Activated naive CD4-positive, alpha-beta T cell (primary cell): ENCODE data around the gene BCL2L13.
"Not testable (repeated sequence)": the region's sequence is repeated elsewhere in the genome, so short reads cannot be mapped to it uniquely, and the experiment has no call there.

Experiments used
- DNase-seq, 4 experiments: peaks; one replicate each; lab custom pipeline; 2025; lab: John Stamatoyannopoulos, UW

The BCL2L13 gene

GRCh38 chr22:17634696-17635095 lies 3.9 kb upstream of the BCL2L13 start:
- DNase-seq: no peak

DNA sequence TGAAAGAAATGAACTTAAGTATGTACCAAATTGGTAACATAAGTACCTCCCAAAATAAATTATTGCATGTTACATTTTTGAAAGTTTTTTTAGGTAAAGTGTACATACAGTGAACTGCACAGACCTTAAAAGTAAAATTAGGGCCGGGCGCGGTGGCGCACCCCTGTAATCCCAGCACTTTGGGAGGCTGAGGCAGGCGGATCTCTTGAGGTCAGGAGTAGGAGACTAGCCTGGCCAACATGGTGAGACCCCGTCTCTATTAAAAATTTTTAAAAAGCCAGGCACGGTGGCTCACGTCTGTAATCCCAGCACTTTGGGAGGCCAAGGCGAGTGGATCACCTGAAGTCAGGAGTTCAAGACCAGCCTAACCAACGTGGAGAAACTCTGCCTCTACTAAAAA lies 1.7 kb upstream of the BCL2L13 start:
- not testable (repeated sequence) for DNase-seq

- no peak for DNase-seq
These were observed 921 bp upstream of the BCL2L13 start for GRCh38 chr22:17637490-17638181.

GRCh38 chr22:17638182-17638431 lies 450 bp upstream of the BCL2L13 start:
- DNase-seq: no peak

- no peak for DNase-seq
These were observed 737 bp downstream of the BCL2L13 start for GRCh38 chr22:17639247-17639741.

- DNase-seq: no peak
These were observed 2.7 kb downstream of the BCL2L13 start for GRCh38 chr22:17641269-17641668.

GRCh38 chr22:17642357-17642756 lies 3.8 kb downstream of the BCL2L13 start:
- DNase-seq: not testable (repeated sequence)

DNA sequence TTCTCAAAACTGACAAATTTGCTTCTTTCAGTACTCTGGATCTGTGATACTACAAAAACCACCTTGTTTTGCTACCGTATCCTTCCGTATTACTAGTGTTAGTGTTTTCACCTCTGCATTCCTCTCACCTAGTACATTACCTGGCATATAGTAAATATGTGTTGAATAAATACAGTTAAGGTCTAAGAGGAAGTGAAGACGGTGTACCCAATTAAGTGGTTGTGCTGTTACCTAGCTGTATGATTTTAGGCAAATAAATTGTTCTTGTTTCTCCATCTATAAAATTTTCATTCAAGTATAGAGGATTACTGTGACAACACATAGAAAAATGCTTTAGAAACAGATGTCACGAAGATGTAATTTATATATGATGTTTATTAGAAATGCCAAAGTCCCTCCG lies 8.9 kb downstream of the BCL2L13 start:
- DNase-seq: no peak

DNA sequence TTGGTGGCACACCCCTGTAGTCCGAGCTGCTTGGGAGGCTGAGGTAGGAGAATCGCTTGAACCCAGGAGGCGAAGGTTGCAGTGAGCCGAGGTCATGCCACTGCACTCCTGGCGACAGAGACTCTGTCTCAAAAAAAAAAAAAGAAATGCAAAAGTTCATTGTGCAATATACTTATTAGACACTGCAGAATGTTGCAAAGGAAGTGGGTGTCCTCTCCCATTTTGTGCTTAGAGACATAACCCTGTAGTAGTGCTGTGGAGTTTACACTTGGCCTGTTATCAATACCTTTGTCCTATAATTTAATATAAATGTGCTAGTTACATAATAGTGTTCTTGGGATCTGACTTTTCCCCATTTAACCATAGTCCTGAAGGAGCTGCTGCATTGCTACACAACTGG lies 9.4 kb downstream of the BCL2L13 start:
- no peak for DNase-seq

DNA sequence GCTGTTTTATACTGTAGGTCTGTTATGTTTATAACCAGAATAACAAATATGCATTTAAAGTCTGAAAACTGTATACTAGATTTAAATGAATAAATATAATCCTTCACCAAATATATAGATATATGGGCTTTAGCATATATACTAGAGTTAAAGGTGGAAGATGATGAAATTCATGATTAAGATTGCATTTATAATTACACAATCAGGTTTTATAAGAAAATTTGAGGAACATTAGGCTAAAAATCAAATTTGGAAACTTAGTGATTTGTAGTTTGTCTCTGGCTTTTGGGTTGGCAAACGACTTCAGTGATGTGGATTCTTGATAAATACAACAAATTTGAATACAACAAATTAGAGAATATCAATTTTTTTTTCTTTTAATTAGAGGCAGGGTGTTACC lies 10.0 kb downstream of the BCL2L13 start:
- no peak for DNase-seq

- no peak for DNase-seq
These were observed 16.7 kb downstream of the BCL2L13 start for GRCh38 chr22:17655289-17655688.

DNA sequence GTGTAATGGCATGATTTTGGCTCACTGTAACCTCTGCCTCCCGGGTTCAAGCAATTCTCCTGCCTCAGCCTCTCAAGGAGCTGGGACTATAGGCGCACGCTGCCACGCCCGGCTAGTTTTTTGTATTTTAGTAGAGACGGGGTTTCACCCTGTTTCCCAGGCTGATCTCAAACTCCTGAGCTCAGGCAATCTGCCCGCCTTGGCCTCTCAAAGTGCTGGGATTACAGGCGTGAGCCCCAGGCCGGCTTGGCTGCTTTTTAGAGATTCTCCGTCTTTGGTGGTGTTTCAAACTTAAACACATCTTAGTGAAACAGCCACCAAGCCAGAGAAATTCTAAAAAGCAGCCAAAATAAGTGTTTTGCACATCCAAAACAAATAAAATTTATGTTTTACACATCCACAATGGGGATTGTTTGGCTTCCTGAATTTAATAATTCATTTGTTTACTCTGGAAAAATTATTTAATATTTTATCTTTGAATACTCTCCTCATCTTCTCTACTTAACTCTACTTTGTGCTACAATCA lies 18.4 kb downstream of the BCL2L13 start:
- DNase-seq: no peak

DNA sequence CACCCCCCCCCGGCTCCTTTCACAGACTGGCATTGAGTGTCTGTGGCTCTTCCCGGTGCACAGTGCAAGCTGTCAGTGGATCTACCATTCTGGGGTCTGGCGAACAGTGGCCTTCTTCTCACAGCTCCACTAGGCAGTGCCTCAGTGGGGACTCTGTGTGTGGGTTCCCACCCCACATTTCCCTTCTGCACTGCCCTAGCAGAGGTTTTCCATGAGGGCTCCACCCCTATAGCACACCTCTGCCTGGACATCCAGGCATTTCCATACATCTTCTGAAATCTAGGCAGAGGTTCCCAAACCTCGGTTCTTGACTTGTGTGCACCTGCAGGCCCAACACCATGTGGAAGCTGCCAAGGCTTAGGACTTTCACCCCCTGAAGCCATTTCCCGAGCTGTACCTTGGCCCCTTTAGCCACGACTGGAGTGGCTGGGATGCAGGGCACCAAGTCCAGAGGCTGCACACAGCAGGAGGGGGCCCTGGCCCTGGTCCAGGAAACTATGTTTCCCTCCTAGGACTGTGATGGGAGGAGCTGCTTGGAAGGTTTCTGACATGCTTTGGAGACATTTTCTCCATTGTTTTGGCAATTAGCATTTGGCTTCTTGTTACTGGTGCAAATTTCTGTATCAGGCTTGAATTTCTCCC lies 26.0 kb downstream of the BCL2L13 start:
- DNase-seq: no peak

GRCh38 chr22:17665248-17665647 lies 26.7 kb downstream of the BCL2L13 start:
- DNase-seq: no peak

GRCh38 chr22:17665854-17666253 lies 27.3 kb downstream of the BCL2L13 start:
- DNase-seq: no peak

- DNase-seq: not testable (repeated sequence)
These were observed 33.0 kb downstream of the BCL2L13 start for GRCh38 chr22:17671521-17672092.

DNA sequence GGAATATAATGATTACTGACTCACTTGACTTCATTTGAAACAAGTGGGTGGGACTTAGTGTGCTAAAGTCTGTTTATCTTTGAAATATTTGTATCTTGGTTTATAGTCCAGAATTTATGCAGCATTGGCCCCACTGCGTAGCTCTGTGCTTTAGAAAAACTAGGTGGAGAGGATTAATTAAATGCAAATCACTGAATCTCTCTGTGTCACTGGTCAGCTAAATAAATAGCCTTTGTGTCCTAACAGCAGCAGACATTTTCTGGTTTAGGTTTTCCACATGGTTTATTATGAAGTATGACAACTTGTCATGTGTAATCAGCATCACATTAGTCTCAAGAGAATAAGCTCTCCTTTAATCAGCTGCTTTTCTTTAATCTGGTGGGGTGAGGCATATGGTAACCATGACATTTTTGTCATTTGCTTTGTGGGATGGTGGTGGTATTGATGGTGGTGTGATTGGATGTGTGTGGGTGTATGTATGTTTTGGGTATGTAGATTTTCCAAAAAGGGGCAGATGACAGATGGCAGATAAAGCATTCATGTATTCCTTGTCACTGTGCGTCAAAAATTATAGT lies 33.9 kb downstream of the BCL2L13 start:
- no peak for DNase-seq

DNA sequence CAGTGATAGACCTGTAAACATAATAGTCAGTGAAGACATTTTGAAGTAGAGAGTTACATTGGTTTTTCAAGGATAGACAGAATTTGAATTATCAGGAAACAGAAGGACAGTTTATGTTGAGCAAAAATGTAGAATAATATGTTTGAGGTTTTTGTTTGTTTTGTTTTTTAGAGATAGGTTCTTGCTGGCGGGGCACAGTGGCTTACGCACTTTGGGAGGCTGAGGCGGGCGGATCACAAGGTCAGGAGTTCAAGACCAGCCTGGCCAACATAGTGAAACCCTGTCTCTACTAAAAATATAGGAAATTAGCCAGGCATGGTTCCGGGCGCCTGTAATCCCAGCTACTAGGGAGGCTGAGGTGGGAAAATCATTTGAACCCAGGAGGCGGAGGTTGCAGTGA lies 35.6 kb downstream of the BCL2L13 start:
- DNase-seq: no peak

- DNase-seq: no peak
These were observed 37.0 kb downstream of the BCL2L13 start for GRCh38 chr22:17675584-17675983.

DNA sequence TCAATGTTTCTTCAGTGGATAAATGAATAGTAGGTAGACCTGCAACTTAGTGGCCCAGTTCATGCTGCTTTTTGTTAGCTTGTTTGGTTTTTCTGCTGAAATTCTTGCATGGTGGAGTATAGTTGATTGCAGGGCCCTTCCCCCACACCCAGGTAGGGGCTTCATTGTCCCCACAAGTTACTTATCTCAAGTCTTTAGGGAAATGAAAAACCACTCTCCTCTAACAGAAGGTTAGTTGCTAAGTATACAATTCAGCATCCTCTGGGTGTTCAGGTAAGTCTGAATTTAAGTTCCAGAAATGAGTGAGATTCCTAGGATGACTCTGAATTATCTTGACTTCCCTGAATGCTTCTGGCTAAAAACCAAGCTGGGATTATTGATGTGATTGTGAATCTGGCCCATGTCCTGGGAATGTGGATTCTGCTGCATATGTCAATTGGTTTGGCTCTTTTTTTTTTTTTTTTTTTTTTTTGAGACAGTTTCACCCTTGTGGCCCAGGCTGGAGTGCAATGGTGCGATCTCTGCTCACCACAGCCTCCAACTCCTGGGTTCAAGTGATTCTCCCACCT lies 40.3 kb downstream of the BCL2L13 start:
- DNase-seq: no peak

DNA sequence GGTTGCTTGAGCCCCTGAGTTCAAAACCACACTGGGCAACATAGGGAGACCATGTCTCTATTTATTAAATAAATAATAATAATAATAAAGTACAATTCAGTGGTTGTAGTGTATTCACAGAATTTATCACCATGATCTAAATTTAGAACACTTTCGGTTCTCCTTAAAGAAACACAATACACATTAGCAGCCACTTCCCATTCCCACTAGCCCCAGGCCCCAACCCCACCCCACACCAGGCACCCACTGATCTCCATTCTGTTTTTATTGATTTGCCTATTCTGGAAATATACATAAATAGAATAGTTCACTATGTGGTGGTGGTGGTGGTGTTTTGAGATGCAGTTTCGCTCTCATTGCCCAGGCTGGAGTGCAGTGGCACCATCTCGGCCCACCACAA lies 45.7 kb downstream of the BCL2L13 start:
- no peak for DNase-seq

- DNase-seq: no peak
These were observed 54.3 kb downstream of the BCL2L13 start for GRCh38 chr22:17692841-17693240.

DNA sequence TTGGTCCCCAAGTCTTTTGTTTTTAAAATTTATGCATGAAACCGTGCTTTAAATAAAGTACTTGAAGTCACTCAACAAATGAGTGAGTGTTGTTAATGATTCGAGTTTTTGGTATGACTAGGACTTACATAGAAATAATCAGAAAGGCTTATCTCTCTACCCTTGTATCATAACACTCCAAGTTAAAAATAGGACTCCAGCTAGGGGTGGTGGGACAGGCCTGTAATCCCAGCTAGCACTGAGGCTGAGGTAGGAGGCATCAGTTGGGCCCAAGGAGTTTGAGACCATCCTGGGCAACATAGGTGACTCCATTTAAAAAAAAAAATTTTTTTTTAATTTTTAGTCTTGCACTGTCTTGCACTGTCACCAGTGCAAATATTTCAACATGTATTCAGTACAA lies 55.6 kb downstream of the BCL2L13 start:
- DNase-seq: no peak
